COLO668 (cell line): ENCODE data around the gene MATCAP1.
A peak's percentile ranks its signal among the peaks of the same experiment; 100 is the strongest.

Source experiments
- DNase-seq: peaks from one replicate; lab custom pipeline; 2025; ENCODE audit not compliant: unreplicated experiment; lab: John Stamatoyannopoulos, UW

The MATCAP1 gene

DNA sequence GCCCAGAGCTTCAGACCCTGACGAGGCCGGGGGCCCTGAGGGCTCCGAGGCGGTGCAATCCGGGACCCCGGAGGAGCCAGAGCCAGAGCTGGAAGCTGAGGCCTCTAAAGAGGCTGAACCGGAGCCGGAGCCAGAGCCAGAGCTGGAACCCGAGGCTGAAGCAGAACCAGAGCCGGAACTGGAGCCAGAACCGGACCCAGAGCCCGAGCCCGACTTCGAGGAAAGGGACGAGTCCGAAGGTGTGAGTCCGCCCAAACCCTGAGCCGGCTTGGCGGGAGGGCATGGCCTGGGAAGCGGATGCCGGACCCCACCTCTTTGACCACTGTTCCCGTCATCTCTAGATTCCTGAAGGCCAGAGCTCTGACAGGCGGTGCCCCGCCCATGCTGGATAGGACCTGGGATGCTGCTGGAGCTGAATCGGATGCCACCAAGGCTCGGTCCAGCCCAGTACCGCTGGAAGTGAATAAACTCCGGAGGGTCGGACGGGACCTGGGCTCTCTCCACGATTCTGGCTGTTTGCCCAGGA, 9.0 kb downstream of the MATCAP1 start:
- DNase-seq = no peak

DNA sequence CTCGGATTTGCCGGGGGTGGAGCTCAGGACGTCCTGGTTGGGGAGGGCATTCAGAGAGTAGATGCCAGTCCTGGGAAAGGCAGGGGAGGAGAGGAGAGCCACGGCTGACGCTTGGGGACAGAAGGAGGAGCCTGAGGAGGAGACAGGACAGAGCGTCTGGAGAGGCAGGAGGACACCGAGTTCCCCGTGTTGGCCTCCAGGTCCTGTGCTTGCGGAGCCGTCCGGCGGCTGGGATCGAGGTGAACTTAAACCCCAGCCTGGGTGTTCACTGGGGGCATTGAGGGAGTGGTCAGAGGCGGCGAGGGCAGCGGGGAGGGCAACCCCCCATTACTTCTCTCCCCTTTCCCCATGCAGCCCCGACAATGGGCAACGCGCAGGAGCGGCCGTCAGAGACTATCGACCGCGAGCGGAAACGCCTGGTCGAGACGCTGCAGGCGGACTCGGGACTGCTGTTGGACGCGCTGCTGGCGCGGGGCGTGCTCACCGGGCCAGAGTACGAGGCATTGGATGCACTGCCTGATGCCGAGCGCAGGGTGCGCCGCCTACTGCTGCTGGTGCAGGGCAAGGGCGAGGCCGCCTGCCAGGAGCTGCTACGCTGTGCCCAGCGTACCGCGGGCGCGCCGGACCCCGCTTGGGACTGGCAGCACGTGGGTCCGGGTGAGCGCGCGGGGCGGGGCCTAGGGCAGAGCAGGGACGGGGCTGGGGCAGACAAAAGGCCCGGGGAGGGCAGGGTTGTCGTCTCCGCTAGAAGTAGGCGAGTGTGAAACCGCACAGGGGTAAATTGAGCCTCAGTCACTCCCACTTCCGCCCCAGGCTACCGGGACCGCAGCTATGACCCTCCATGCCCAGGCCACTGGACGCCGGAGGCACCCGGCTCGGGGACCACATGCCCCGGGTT, 9.7 kb downstream of the MATCAP1 start:
- DNase-seq = peak; percentile 92

- no peak for DNase-seq
Observed at GRCh38 chr16:67173323-67173722, 10.4 kb downstream of the MATCAP1 start.

DNA sequence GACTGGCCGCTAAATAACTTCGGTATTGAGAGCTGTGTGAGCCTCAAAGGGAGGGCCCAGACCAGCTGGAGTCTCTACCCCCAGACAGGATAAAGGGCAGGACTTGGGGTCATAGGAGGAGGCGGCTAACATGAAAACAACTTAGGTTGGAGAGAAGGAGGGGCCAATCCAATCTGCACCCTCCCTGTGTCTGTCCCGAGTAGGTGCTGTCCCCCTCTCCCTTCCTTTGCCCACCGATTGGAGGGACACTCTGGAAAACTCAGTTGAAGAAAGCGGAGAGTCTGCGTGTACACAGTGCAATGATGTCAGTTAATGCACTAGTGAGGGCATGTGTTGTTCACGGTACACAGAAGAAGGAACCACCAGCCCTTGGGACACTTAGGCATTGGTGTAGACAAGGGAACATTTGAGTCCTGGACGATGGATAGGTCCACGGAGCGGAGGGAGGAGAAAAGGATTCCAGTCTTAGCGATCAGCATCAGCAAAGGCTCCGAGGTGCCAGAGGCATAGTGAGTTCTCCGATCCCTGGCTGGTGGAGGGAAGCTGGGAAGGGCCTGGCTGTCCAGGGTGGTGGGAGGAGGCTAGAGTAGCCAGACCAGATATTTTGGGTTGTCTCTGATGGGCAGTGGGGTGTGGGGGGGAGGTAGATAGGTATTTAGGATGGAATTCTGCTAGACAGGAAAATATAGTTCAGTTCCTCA, 12.7 kb downstream of the MATCAP1 start:
- peak; percentile 28 for DNase-seq

GRCh38 chr16:67170168-67170948, 13.4 kb downstream of the MATCAP1 start, which contains the start of gene NOL3:
TSS of gene NOL3 (plus strand) at chr16:67170538.
- DNase-seq = peak; percentile 85

DNA sequence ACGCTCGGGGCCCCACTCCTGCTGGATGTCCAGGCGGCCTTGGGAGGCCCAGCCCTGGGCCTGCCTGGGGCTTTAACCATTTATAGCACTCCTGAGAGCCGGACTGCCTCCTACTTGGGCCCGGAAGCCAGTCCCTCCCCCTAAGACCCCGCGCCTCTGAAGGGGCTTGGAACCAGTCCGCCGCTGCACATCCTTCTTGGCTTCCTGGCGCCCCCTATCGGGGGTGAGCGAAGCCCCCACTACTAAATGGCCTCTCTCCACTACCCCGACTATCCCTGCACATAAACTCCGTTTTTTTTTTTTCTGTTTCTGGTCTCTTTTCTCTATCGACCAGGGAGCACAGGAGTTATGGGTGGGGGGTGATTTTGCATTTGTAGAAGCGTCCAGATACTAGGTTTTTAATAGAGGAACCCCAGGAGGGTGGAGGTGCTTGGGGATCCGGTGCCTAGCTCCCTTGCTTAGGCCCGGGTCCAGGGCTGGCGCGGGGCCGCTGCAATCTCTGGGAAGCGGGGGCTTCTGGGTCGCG, 14.1 kb downstream of the MATCAP1 start:
- peak; percentile 53 for DNase-seq

DNA sequence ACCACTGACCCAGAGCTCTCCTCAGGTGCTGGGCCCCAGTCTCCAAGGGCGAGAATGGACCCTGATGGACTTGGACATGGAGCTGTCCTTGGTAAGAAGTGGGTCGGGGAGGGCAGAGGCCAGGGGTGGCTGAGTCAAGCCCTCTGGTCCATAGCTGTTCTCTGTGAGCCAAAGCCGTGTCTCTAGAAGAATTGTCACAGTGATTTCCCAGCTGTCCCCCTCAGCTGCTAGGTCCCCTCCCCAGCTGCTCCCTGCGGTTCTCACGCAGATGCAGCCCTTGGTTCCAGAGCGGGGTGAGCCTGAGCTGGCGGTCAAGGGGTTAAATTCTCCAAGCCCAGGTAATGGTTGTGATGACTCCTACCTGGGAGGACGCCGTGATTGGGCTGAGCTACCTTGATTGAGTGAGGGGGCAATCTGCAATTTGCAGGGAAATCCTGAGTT, 14.7 kb downstream of the MATCAP1 start:
- no peak for DNase-seq

- DNase-seq = no peak
Observed at GRCh38 chr16:67167588-67167987, 16.2 kb downstream of the MATCAP1 start.

DNA sequence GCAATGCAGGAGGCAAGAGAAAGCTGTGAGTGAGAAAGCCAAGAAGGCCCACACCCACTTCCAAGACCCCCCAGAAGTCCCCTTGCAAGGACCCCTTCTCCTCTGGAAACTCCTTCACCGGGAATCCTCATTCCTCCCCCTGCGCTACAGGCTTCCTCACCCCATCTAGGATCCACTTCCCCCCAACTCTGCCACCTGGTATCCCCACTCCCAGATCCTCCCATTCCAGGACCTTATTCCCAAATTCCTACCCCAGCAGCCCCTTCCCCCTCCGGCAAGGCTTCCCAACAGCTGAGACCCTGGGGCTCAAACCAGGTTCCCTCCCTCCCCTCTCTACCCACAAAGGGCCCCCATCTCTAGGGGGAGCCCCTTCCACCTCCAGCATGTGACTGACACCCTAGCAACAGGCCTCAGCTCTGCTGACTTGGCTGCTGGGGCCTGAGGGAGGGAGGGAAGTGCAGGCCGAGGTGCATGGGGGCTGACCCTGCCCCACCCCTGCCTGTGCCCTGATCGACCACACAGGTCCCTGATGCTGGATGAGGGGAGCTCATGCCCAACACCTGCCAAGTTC, 17.1 kb downstream of the MATCAP1 start:
- DNase-seq = no peak

GRCh38 chr16:67166110-67166547, 17.6 kb downstream of the MATCAP1 start:
- no peak for DNase-seq

- DNase-seq = no peak
Observed at GRCh38 chr16:67165121-67166078, 18.4 kb downstream of the MATCAP1 start.

DNA sequence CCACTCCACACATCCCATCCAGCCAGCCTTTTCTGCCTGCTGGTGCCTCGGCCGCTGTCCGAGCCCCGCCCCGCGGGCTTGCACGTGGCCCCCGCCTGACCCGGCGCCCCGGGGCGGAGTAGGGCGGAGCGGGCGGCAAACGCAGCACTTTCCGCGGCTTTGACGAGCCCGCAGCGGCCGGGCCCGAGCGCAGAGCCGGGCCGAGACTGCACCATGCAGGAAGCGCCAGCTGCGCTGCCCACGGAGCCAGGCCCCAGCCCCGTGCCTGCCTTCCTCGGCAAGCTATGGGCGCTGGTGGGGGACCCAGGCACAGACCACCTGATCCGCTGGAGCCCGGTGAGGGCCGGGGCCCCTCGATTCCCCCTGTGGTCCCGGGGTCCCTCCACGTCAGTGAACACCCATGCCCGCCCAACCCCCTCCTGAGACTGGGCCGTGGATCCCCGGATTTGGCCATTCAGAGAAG, 19.1 kb downstream of the MATCAP1 start, which contains the start of gene HSF4:
TSS of gene HSF4 (plus strand) at position 147 of the 463 bp plus-strand sequence. CDS start at position 214, 67 bp downstream.
- DNase-seq = peak; percentile 9

- no peak for DNase-seq
Observed at GRCh38 chr16:67163999-67164558, 19.7 kb downstream of the MATCAP1 start.

GRCh38 chr16:67163164-67163998, 20.4 kb downstream of the MATCAP1 start:
- no peak for DNase-seq

DNA sequence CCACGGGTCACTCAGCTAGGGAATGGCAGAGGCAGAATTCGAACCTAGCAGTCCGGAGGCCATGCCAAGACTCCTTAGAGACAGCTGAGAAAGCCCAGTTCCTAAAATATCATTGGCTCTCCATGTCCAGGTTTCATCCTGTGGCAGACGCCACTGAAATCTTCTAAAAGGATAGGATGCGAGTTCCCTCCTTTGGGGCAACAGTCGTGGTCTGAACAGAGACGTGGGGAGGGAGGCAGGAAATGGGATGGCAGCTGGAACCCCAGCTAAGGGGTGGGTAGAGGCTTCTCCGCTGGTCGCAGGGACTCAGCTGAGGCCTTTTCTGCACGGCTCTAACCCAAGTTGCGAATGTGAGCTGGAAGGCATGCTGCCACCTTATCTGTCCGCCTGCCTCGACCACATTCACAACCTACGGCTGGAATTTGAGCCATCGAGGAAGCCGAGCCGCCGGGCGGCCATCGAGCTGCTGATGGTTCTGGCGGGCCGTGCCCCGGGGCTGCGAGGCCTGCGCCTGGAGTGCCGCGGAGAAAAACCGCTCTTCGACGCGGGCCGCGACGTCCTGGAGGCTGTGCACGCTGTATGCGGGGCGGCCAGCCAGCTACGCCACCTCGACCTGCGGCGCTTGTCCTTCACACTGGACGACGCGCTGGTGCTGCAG, 21.1 kb downstream of the MATCAP1 start:
- no peak for DNase-seq

DNA sequence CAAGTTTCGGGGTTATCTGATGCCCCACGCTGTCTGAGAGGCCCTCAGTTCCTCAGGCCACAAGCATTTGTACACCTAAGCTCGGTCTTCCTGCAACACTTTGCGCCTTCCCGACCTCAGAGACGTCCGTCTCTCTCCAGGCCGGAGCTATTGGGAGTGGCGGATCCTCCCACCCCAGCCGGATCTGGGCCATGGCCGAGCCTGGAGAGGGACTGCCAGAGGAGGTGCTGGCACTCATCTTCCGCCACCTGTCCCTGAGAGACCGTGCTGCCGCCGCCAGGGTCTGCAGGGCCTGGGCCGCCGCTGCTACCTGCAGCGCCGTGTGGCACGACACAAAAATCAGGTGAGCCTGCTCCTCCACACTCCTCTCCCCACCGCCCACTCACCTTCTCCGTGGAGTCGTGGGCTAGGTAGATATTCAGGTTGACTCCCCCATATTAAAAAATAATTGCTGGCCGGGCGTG, 22.1 kb downstream of the MATCAP1 start:
- peak; percentile 37 for DNase-seq
